GM19324 (cell line): ENCODE data around the gene RAB5B.

Experiments
- ATAC-seq: cut with Tn5 transposase; IDR thresholded peaks from one replicate; pipeline ENCODE4 v1.9.1; 2021; ENCODE audit warnings: mild to moderate bottlenecking, moderate library complexity; ENCODE audit not compliant: unreplicated experiment, low FRiP score

The RAB5B gene

DNA sequence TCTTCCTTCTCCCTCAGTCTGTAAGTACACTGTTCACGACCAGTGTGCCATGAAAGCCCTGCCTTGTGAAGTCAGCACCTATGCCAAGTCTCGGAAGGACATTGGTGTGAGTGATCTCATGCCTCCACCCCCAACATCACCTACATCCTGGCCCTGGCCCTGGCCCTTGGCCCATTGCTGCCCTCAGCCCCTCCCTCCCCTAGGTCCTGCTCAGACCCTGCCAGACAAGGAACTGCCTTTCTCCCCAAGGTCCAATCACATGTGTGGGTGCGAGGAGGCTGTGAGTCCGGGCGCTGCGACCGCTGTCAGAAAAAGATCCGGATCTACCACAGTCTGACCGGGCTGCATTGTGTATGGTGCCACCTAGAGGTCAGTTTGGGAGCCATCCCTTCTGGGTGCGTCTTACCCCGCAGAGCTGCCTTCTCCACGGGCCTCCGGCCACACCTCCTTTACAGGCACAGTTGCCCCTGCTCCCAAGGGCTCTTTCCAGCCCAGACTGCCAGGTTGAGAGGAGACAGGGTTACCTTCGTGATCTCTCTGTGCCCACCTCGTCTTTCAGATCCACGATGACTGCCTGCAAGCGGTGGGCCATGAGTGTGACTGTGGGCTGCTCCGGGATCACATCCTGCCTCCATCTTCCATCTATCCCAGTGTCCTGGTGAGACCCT lies 33.7 kb upstream of the RAB5B start:
- peak; percentile 79 for ATAC-seq

DNA sequence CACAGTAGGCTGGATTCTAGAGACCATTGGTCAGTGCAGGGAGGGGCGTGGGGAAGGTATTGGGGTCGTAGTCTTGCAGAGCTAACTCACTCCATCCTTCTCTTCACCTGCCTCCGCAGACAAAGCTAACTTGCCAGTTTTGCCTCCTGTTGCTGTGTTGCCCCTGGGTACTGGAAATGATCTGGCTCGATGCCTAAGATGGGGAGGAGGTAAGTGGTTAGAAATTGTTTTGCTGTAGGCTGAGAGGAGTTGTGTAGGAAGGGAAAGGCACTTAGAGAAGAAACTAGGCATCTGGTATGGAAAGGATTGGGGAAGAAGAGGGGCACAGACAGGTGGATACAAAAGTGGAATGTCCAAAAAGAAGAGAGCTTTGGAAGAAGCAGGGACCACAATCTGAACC lies 31.8 kb upstream of the RAB5B start:
- ATAC-seq = no peak

DNA sequence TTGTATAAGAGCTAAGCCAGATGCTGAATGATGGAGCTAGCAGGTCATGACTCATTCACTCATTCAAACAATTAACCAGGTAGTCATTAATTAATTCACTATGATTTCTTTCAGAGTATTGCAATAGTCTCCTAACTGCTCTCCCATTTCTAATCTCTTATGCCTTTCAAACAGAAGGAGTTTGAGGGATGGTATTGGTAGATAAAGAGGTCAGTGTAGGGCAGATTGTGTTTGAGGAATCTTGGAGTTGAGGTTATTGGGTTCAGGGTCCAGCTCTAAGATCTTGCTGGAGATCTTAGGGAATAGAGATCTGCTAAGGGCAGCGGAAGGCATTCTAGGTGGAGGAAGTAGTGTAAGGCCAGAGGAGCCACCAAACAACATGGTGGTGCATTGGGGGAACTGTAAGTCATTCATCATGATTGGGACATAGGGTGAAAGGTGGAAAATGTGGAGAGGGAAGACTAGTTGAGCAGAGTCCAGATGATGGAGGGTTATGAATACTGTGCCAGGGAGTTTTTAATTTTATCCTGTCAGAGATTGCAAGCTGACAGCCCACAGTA lies 31.2 kb upstream of the RAB5B start:
- no peak for ATAC-seq

DNA sequence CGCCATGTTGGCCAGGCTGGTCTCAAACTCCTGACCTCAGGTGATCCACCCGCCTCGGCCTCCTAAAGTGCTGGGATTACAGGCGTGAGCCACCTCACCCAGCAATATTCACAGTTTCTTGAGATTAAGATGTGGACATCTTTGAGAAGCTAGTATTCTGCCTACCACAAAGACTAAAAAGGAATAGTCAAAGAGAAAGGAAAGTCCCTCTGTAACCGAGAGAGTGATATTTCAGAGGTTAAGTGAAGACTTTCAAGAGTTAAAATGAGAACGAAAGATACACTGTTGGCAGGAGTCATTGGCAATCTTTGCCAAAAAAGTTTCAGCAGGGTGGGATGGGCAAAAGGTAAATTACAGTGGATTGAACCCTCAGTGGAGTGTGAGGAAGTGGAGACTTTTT lies 27.3 kb upstream of the RAB5B start:
- ATAC-seq = no peak

DNA sequence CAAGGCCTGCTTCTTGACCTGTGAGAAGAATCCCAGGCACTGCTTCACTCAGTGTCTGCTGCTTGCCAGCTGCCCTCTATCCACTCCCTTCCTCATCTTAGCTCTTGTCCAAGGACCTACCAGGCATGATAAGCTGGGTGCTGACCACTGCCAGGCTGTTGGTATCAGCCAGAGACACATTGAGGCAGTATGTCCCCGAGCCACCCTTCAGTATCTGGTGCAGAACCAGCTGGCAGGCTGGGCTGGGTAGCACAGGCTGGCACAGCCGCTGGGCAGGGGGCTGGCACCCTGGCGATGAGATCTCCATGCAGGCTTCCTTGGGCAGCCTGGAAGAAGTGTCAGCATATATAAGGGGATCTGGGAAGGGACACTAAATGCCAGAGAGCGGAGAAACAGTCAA lies 18.5 kb upstream of the RAB5B start:
- no peak for ATAC-seq

DNA sequence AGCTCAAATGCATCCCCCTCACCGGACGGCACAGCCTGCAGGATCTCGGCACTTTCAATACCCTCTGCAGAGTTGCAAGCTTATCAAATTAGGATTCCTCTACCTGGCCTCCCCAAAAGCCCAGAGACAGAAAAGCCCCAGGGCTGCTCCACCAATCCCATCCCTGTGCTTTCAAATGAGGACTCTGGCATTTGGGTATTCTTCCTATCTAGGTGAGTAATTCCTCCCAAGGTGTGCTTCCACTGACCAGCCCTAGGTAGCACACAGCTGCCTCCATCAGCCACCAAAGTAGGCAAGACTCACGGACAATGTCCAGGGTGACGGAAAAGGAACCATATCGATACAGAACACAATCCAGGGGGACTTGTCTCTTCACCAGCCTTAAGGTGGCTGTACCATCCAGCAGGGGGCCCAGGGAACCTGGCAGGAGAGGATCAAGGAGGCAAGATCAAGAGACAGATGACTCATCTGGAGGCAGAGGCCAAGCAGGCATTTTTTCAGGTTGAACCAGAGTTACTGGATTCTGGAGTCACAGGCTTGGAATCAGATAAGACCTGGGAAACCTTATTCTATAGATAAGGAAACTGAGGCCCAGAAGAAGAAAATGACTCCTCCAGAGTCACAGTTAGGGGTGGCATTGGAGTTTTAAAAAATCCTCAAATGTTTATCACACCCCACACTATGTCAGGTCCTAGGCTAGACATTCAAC lies 17.9 kb upstream of the RAB5B start:
- no peak for ATAC-seq

DNA sequence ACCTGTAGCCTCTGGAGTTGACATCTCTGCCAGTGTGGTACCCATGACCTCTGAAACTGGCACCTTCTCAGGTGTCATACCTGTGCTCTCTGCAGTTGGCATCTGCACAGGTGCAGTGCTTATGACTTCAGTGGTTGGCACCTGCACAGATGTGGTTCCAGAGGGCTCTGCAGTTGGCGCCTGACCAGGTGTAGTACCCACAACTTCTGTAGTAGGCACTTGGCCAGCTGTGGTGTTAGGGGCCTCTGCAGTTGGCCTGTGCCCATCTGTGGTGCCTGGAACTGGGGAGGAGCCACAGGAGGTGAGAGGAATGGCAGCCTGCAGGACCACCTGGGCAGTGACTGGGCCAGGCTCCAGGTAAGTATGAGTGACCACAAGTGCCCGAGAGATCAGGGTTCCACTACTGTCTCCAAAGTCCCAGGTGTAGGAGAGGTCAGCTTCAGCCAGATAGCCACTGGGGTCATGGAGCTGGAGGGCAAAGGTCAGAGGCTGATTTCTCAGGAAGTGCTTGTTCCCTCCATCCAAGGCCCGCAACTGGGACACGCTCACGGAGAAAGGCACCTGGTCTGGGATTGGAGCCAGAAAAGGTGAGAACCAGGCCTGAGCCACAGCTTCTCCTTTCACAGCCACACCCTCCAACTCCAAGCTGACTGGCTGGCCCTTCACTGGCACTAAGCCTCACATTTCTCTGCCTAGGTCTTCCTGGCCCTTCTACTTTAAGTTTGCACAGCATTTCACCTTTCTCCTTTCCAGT lies 16.6 kb upstream of the RAB5B start:
- ATAC-seq = no peak

DNA sequence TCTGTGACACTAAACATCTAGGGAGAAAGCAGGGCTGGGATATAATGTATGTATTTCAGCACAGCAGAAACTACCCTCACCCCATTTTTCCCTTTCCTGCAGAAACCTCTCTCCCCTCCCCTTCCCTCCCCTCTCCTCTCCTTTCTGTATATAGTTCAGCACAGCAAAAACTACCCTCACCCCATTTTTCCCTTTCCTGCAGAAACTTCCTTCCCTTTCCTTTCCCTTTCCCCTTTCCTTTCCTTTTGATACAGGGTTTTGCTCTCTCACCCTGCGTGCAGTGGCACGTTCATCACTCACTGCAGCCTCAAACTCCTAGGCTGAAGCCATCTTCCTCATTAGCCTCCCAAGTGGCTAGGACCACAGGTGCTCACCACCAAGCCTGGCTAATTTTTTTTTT lies 10.1 kb upstream of the RAB5B start:
- no peak for ATAC-seq

DNA sequence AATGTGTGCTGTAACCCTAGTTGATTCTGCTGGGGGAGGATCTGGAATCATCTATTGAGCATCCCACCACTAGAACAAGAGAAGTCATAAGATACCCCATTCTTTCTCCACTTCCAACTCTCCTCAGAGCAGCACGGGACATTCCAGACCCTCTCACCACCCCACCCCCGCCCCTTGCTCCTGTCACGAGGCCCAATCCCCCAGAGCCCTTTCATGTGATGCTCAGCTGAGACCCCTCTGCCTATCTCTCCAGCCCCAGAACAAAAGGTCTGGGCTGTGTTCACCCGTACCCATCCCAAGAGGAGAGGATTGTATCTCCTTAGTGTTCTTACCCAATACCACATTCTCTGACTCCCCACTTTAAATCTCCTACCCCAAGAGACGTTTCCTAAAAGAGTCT lies 8.6 kb upstream of the RAB5B start:
- no peak for ATAC-seq

DNA sequence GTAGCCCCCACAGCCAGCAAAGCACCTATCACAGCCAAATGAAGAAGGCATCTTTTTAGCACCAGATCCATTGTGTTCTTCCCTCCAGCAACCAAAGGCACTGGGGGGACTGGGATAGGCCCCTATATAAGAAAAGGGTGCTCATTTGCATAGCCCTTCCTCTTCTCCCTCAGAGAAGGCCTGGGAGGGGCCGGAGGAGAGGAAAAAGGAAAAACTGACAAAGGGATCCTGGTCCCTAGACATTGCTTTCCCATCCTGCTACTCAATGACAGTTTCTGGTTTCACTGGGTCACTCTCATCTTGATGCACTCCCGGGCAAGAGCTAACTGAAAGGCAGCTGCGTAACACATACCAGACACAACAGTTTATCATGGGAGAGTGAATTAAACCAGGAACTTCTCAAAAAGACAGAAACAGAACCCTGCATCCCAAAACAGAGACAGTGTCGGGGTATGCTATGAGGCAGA lies 7.9 kb upstream of the RAB5B start, which contains the start of gene PMEL:
Gene PMEL (minus strand): TSS at position 102 of the 467 bp plus-strand sequence. CDS start 31 bp downstream, at position 71.
- no peak for ATAC-seq

DNA sequence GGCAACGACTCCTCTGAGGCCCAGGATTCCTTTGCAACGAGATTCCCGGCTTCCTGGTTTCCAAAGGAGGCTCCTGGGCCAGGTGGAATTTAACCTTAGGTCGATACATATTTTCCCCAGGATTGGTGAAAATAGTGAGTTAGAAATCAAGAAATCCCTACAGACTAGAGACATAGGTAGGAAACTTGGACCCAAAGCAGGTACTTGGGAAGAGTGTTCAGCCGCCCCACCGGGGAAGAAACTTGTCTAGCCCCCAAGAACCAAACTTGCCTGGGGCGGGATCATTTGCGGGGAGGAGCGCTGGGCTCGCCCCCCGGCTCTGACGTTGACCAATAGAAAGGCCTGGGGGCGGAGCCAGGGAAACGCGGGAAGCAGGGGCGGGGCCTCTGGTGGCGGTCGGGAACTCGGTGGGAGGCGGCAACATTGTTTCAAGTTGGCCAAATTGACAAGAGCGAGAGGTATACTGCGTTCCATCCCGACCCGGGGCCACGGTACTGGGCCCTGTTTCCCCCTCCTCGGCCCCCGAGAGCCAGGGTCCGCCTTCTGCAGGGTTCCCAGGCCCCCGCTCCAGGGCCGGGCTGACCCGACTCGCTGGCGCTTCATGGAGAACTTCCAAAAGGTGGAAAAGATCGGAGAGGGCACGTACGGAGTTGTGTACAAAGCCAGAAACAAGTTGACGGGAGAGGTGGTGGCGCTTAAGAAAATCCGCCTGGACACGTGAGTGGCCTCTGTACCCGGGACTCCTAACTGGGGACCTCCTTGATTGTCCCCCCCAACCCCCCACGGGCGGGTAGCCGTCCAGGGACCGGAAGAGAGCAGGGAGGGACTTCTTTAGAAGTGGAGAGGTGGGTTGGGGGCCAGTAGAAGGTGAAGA lies 7.2 kb upstream of the RAB5B start, which contains the start of gene CDK2:
Gene CDK2 (plus strand): TSS at position 423 of the 874 bp plus-strand sequence. CDS start 179 bp downstream, at position 602.
- ATAC-seq = peak; percentile 96

DNA sequence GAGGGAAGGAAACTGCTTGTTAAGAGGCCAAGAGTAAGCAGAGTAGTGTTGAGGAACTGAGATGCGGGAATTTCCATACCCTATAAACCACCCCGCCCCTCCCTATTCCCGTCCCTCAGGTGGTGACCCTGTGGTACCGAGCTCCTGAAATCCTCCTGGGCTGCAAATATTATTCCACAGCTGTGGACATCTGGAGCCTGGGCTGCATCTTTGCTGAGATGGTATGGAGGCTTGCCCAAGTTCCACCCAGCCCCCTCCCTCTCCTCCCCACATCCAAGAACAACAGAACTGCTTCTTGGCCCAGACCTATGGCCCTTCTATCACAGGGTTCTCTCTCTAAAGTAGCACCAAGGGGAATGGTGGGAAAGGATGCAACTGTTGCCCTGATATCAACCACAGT lies 4.5 kb upstream of the RAB5B start:
- ATAC-seq = no peak

DNA sequence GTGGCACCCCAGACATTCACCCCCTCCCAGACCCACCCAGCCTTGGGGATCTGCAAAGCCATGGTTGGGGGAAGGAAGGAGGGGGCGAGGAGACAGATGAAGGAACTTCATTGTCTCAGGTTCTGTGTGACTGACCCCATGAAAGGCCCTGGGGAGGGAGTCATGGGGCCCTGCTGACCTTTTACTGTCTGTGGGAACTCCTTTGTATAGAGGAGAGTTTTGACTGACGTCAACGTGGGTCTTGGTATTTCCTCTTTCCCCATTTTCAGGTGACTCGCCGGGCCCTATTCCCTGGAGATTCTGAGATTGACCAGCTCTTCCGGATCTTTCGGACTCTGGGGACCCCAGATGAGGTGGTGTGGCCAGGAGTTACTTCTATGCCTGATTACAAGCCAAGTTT lies 3.1 kb upstream of the RAB5B start:
- ATAC-seq = no peak

DNA sequence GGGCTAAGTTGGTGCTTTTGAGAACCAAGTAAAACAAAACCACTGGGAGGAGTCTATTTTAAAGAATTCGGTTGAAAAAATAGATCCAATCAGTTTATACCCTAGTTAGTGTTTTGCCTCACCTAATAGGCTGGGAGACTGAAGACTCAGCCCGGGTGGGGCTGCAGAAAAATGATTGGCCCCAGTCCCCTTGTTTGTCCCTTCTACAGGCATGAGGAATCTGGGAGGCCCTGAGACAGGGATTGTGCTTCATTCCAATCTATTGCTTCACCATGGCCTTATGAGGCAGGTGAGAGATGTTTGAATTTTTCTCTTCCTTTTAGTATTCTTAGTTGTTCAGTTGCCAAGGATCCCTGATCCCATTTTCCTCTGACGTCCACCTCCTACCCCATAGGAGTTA lies 1.8 kb upstream of the RAB5B start:
- no peak for ATAC-seq

DNA sequence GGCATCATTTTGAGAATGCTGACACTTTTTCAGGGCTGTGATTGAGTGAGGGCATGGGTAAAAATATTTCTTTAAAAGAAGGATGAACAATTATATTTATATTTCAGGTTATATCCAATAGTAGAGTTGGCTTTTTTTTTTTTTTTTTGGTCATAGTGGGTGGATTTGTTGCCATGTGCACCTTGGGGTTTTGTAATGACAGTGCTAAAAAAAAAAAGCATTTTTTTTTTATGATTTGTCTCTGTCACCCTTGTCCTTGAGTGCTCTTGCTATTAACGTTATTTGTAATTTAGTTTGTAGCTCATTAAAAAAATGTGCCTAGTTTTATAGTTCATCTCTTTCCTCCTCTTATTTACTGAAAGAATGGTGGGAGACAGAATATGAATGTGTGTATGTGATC lies 1.4 kb upstream of the RAB5B start:
- ATAC-seq = no peak

DNA sequence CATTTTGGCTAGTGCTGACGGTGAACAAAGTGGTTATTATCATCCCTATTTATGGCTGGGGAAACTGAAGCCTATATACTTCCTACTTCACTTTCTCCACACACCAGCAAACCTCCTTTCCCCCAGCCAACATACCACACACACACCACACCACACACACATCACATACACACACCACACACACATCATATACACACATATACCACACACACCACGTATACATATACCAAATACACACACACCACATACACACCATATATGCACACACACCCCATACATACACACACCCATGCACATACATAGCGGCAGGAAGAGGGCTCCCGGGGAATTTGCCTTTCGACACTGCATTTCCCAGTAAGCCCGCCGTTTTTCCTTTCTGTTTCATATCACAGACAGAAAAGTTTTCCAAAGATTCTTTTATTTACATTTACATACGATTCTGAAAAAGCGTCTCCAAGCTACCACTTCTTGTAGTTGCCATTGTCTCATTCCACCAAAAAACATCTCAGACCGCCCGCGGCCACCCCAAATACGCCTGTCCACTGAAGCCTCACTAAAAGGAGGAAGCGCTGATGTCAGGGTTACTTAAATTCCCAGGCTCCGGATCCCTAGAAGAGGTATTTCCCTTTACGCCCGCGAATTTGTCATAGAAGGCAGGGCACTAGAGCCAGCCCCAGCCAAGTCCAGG lies 823 bp upstream of the RAB5B start:
- no peak for ATAC-seq

DNA sequence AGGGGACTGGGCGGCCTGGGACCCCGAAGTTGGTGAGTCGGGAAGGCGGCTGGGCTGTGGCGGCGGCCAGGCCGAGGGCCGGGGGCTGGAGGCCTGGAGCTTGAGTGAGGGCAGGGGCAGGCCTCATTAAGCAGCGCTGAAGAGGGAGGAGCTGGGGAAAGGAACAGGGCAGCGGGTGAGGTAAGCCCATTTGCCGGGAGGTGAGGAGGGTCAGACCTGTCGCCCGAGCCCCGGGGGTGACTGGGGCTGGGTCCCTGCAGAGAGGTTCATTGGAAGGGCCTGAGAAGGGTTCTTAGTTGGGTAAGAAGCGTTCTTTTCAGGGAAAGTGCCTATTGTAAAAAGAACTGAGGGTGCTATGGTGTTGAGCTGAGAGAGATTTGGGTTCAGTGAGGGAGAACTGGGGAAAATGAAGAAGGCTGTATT lies 441 bp downstream of the RAB5B start:
- ATAC-seq = peak; percentile 15

DNA sequence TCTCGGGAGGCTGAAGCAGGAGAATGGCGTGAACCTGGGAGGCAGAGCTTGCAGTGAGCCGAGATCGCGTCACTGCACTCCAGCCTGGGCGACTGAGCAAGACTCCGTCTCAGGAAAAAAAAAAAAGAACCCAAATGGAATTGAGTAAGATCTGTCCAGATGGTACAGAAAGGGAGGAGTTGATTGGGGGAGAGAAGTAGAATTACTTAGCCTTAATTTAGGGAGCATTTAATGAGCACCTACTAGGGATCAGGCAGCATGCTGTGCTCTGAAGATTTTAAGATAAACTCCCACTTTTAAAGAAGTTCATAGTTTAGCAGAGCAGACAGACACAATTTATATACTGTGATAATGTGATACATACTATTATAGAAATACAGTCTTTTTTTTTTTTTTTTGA lies 4.5 kb downstream of the RAB5B start:
- ATAC-seq = no peak

DNA sequence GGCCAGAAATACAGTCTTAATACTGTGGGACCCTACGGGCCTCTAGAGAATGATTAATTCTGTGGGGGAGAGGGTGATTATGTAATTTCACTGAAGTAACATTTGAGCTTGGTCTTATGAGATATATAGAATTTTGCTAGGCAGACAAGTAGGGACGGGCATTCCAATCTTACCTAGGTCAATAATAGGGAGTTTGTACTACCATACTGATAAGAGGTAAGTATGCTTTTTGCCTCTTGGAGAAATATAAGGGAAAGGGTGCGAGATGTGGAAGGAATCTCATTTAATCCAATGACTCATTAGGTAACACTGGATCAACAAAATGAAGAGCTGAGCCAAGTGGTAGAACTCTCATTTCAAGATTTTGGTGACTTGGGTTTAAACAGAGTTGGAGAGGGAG lies 5.2 kb downstream of the RAB5B start:
- ATAC-seq = no peak
